Spleen (tissue), 7 donors: ENCODE results near the gene GBP3.
"Not testable (repeated sequence)": the region's sequence is repeated elsewhere in the genome, so short reads cannot be mapped to it uniquely, and the experiment has no call there.

Source experiments
- POLR2A ChIP-seq, 3 donors: fragments of 450-650 bp; IDR thresholded peaks; one replicate each; pipeline ENCODE4 v1.5.1; 2017; ENCODE audit warnings: antibody characterized with exemption in 3 of 3, mild to moderate bottlenecking in 1 of 3
- POLR2AphosphoS5 ChIP-seq, 3 donors: sonication (generic); formaldehyde crosslinking; IDR thresholded peaks; one replicate each; pipeline ENCODE4 v1.5.1; 2017; ENCODE audit warnings: antibody characterized with exemption in 3 of 3
- TF ChIP-seq, protein P1 (sequence below), 11 experiments: fragments of 200-600 bp in 7 of 11; fragments of 450-650 bp in 4 of 11; sonication (generic) in 4 of 11; IDR thresholded peaks in 8 of 11; conservative IDR thresholded peaks in 3 of 11; 1 replicate in 7 of 11; 2 replicates in 4 of 11; pipeline versions ENCODE4 v1.4.0 to v1.8.0; 2016 to 2021; ENCODE audit warnings: antibody characterized with exemption in 11 of 11, inconsistent platforms in 4 of 11, mild to moderate bottlenecking in 1 of 11
- donor health status: DM: no; HTN: no; CAD: no; lungs with moderate emphysema.
- donor health status: DM: no; HTN: no; CAD: no.
- donor health status: DM: no; HTN: no; CAD: no.

- TF ChIP-seq, protein P1, sequence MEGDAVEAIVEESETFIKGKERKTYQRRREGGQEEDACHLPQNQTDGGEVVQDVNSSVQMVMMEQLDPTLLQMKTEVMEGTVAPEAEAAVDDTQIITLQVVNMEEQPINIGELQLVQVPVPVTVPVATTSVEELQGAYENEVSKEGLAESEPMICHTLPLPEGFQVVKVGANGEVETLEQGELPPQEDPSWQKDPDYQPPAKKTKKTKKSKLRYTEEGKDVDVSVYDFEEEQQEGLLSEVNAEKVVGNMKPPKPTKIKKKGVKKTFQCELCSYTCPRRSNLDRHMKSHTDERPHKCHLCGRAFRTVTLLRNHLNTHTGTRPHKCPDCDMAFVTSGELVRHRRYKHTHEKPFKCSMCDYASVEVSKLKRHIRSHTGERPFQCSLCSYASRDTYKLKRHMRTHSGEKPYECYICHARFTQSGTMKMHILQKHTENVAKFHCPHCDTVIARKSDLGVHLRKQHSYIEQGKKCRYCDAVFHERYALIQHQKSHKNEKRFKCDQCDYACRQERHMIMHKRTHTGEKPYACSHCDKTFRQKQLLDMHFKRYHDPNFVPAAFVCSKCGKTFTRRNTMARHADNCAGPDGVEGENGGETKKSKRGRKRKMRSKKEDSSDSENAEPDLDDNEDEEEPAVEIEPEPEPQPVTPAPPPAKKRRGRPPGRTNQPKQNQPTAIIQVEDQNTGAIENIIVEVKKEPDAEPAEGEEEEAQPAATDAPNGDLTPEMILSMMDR (IDR thresholded peaks at IDR 0.05 in 8 of 11, conservative IDR thresholded peaks at IDR 0.05 in 3 of 11), result not testable (repeated sequence)
- not testable (repeated sequence) for TF ChIP-seq POLR2A, POLR2AphosphoS5 (IDR thresholded peaks at IDR 0.05)
Measured at GRCh38 chr1:89002176-89002575, 20.5 kb downstream of the GBP3 start.
